ENCODE data around the gene GLOD5. TPM values are rescaled to one million over a fixed set of nuclear protein-coding genes. Genes with fewer than 3 reads are reported as not detected.

GLOD5 gene
- total RNA-seq, 4 donors from 2014 or later: 1.2 to 3.3 TPM; not detected in 2

DNA sequence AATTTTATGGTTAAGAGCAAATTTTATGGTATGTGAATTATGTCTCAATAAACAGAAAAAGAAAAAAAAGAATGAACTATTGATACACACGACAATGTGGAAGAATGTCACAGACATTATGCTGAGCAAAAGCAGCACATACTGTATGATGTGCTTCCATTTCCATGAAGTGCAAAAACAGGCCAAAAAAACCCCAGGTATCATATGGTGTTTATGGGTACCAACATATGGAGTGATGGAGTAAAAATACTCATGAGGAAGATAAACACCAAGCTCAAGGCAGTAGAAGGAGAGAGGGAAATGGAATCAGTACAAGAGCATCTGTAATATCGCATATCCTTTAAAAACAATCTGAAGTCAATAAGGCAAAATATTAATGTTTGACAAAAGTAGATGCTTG is 20.7 kb downstream of the GLOD5 start:
- intact Hi-C loops (cut with DNase I): no loop called here
- Histone ChIP-seq H3K4me3 (replicated peaks in 1 of 3) (no peak overlapping the region), H3K9me3 (no peaks in the 10 kb centered on the region), H3K36me3 (no peaks in the 10 kb centered on the region), H3K27me3 (no peaks in the 10 kb centered on the region), H3K4me1 (no peaks in the 10 kb centered on the region), H3K27ac (no peak overlapping the region)
- 74 to 79% methylated on average over 2 of the region's 2 CpGs for WGBS, 2 donors
- TF ChIP-seq POLR2A (IDR thresholded peaks at IDR 0.05): no peak
- TF ChIP-seq, protein P1, sequence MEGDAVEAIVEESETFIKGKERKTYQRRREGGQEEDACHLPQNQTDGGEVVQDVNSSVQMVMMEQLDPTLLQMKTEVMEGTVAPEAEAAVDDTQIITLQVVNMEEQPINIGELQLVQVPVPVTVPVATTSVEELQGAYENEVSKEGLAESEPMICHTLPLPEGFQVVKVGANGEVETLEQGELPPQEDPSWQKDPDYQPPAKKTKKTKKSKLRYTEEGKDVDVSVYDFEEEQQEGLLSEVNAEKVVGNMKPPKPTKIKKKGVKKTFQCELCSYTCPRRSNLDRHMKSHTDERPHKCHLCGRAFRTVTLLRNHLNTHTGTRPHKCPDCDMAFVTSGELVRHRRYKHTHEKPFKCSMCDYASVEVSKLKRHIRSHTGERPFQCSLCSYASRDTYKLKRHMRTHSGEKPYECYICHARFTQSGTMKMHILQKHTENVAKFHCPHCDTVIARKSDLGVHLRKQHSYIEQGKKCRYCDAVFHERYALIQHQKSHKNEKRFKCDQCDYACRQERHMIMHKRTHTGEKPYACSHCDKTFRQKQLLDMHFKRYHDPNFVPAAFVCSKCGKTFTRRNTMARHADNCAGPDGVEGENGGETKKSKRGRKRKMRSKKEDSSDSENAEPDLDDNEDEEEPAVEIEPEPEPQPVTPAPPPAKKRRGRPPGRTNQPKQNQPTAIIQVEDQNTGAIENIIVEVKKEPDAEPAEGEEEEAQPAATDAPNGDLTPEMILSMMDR (IDR thresholded peaks at IDR 0.05): no peak
- DNase-seq: no peak

- no peak for DNase-seq
- 90% methylated on average over 4 of the region's 13 CpGs; no CpG with 5 or more reads in 1 of the 2 donors for WGBS, 2 donors
- intact Hi-C loops (cut with DNase I): no loop called here
- Histone ChIP-seq H3K4me1 (no peaks in the 10 kb centered on the region), H3K9me3 (no peaks in the 10 kb centered on the region), H3K4me3 (replicated peaks in 1 of 3) (no peak overlapping the region), H3K27ac (no peak overlapping the region), H3K27me3 (no peaks in the 10 kb centered on the region), H3K36me3 (no peaks in the 10 kb centered on the region)
- TF ChIP-seq, protein P1 (IDR thresholded peaks at IDR 0.05): no peak
- no peak for TF ChIP-seq POLR2A (IDR thresholded peaks at IDR 0.05)
These were observed 21.2 kb downstream of the GLOD5 start for GRCh38 chrX:48782795-48783194.

- Histone ChIP-seq H3K4me3 (replicated peaks in 1 of 3) (no peak overlapping the region), H3K4me1 (no peaks in the 10 kb centered on the region), H3K27me3 (no peaks in the 10 kb centered on the region), H3K27ac (no peak overlapping the region), H3K36me3 (no peaks in the 10 kb centered on the region), H3K9me3 (no peaks in the 10 kb centered on the region)
- TF ChIP-seq, protein P1 (IDR thresholded peaks at IDR 0.05): no peak
- no peak for TF ChIP-seq POLR2A (IDR thresholded peaks at IDR 0.05)
- intact Hi-C loops (cut with DNase I): no loop called here
- DNase-seq: no peak
- 49 to 74% methylated on average over 3 of the region's 3 CpGs for WGBS, 2 donors
These were observed 23.2 kb downstream of the GLOD5 start for GRCh38 chrX:48784726-48785125.

DNA sequence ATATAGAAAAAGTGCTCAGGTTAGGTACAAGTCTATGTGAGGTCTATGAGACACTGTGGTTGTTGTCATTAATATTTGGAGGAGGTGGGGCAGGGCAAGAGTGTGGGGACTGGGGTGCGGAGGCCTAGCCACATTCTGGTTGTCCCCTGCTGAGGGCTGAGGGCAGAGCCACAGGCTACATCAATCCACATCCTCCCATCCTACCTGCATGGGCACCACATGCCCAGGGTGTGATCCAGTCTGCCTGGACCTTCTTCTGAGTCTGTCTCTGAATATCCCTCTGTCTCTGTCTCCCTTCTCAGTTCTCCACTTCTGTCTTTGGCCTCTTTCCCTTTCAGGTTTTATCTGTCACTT is 23.6 kb downstream of the GLOD5 start:
- Histone ChIP-seq H3K9me3 (no peaks in the 10 kb centered on the region), H3K4me3 (replicated peaks in 1 of 3) (no peak overlapping the region), H3K27me3 (no peaks in the 10 kb centered on the region), H3K36me3 (no peaks in the 10 kb centered on the region), H3K4me1 (no peaks in the 10 kb centered on the region), H3K27ac (no peak overlapping the region)
- TF ChIP-seq POLR2A (IDR thresholded peaks at IDR 0.05): no peak
- TF ChIP-seq, protein P1 (IDR thresholded peaks at IDR 0.05): no peak
- DNase-seq: no peak
- 83 to 100% methylated on average over 1 of the region's 1 CpG for WGBS, 2 donors
- intact Hi-C loops (cut with DNase I): no loop called here

- no peak overlapping the region for H3K4me3 ChIP-seq (replicated peaks in 1 of 3)
- no peaks in the 10 kb centered on the region for H3K4me1 ChIP-seq
- no peak overlapping the region for H3K27ac ChIP-seq
- no peak for DNase-seq
- H3K9me3 ChIP-seq: no peaks in the 10 kb centered on the region
- TF ChIP-seq POLR2A (IDR thresholded peaks at IDR 0.05): no peak
- TF ChIP-seq, protein P1 (IDR thresholded peaks at IDR 0.05): no peak
- WGBS, 2 donors: 75 to 79% methylated on average over 8 to 9 of the region's 16 CpGs
- intact Hi-C loops (cut with DNase I): no loop called here
- no peaks in the 10 kb centered on the region for H3K36me3 ChIP-seq
- no peaks in the 10 kb centered on the region for H3K27me3 ChIP-seq
These were observed 24.1 kb downstream of the GLOD5 start for GRCh38 chrX:48785540-48786214.

All from thyroid gland (tissue), 4 donors.